Endothelial cell (in vitro differentiated cells): Measurements from ENCODE around the gene NHP2. TPM values are rescaled to one million over a fixed set of nuclear protein-coding genes. Genes with fewer than 3 reads are reported as not detected.

Source experiments
- DNase-seq: peaks from one replicate; pipeline ENCODE4 v3.0.0; 2021; ENCODE audit warnings: low spot score
- H3K27ac Mint-ChIP-seq: one replicate; pipeline ENCODE4 v1.8.0; 2021; ENCODE audit warnings: mixed read lengths, inconsistent platforms; ENCODE audit not compliant: unreplicated experiment
- H3K27me3 Mint-ChIP-seq: one replicate; pipeline ENCODE4 v1.8.0; 2021; ENCODE audit warnings: mild to moderate bottlenecking, moderate library complexity, mixed read lengths, inconsistent platforms; ENCODE audit not compliant: unreplicated experiment
- H3K36me3 Mint-ChIP-seq: one replicate; pipeline ENCODE4 v1.8.0; 2021; ENCODE audit warnings: mild to moderate bottlenecking, low read depth, mixed read lengths, inconsistent platforms; ENCODE audit not compliant: unreplicated experiment
- H3K4me1 Mint-ChIP-seq: one replicate; pipeline ENCODE4 v1.8.0; 2021; ENCODE audit warnings: mild to moderate bottlenecking, mixed read lengths, inconsistent platforms; ENCODE audit not compliant: unreplicated experiment
- H3K4me3 Mint-ChIP-seq: one replicate; pipeline ENCODE4 v1.8.0; 2021; ENCODE audit warnings: mild to moderate bottlenecking, mixed read lengths, inconsistent platforms; ENCODE audit not compliant: unreplicated experiment
- H3K9me3 Mint-ChIP-seq: one replicate; pipeline ENCODE4 v1.8.0; 2021; ENCODE audit warnings: mixed read lengths, inconsistent platforms; ENCODE audit not compliant: unreplicated experiment
- CTCF ChIP-seq: fragments of 200-600 bp; sonication (generic); IDR thresholded peaks from one replicate; pipeline ENCODE4 v1.5.0; 2021; ENCODE audit warnings: antibody characterized with exemption; ENCODE audit not compliant: unreplicated experiment
- total RNA-seq: library from RNA; stranded (reverse); fragmentation: NEBNext Ultra II Directional; extraction: Animal tissue kit (Norgen Biotek cat#: 25700); gene quantifications from one replicate; pipeline ENCODE4 v1.2.1, GENCODE V29; 2021; ENCODE audit not compliant: unreplicated experiment

Gene NHP2
- total RNA-seq, 1 donor from 2014 or later, result 84.7 TPM

GRCh38 chr5:178119915-178120606 is 33.6 kb downstream of the NHP2 start:
- H3K27me3 Mint-ChIP-seq, result peaks cover 20% of the 10 kb centered on the region
- H3K4me3 Mint-ChIP-seq, result no peak overlapping the region
- H3K4me1 Mint-ChIP-seq, result peaks cover 58% of the 10 kb centered on the region
- no peak for DNase-seq
- H3K36me3 Mint-ChIP-seq, result peaks cover 17% of the 10 kb centered on the region
- TF ChIP-seq CTCF, result no peak
- peak overlapping the region; percentile 94 for H3K27ac Mint-ChIP-seq
- no peaks in the 10 kb centered on the region for H3K9me3 Mint-ChIP-seq

- Mint-ChIP-seq H3K9me3 (no peaks in the 10 kb centered on the region), H3K4me3 (no peak overlapping the region), H3K27ac (peak overlapping the region; percentile 94), H3K4me1 (peaks cover 44% of the 10 kb centered on the region), H3K27me3 (peaks cover 21% of the 10 kb centered on the region), H3K36me3 (peaks cover 11% of the 10 kb centered on the region)
- DNase-seq, result peak; percentile 68
- TF ChIP-seq CTCF, result no peak
These were observed 35.6 kb downstream of the NHP2 start for GRCh38 chr5:178117923-178118701.

- TF ChIP-seq CTCF, result no peak
- Mint-ChIP-seq H3K36me3 (peaks cover 21% of the 10 kb centered on the region), H3K27ac (peak overlapping the region; percentile 95), H3K27me3 (peaks cover 25% of the 10 kb centered on the region), H3K4me3 (peak overlapping the region; percentile 99), H3K9me3 (no peaks in the 10 kb centered on the region), H3K4me1 (peaks cover 43% of the 10 kb centered on the region)
- DNase-seq, result no peak
These were observed 37.4 kb downstream of the NHP2 start for GRCh38 chr5:178116143-178116885.

- DNase-seq, result no peak
- Mint-ChIP-seq H3K9me3 (no peaks in the 10 kb centered on the region), H3K27me3 (peaks cover 25% of the 10 kb centered on the region), H3K27ac (peak overlapping the region; percentile 95), H3K4me3 (peak overlapping the region; percentile 99), H3K4me1 (peaks cover 42% of the 10 kb centered on the region), H3K36me3 (peaks cover 21% of the 10 kb centered on the region)
- no peak for TF ChIP-seq CTCF
These were observed 37.9 kb downstream of the NHP2 start for GRCh38 chr5:178115814-178116142.
